Activated CD4-positive, alpha-beta T cell treated with anti-CD3 and anti-CD28 coated beads, Interleukin-2, amount 50 U/mL, for 1 hour (primary cell): Measurements from ENCODE around the gene HIP1.
"Not testable (repeated sequence)": the region's sequence is repeated elsewhere in the genome, so short reads cannot be mapped to it uniquely, and the experiment has no call there.

Experiments
- DNase-seq: peaks from one replicate; pipeline ENCODE4 v3.0.0-alpha.2; 2020

The HIP1 gene

GRCh38 chr7:75639071-75639885, 99.5 kb downstream of the HIP1 start:
- DNase-seq = peak; percentile 19

GRCh38 chr7:75638594-75639070, 100.1 kb downstream of the HIP1 start:
- DNase-seq = no peak

GRCh38 chr7:75637854-75638593, 100.7 kb downstream of the HIP1 start:
- no peak for DNase-seq

- DNase-seq = no peak
These were observed 103.7 kb downstream of the HIP1 start for GRCh38 chr7:75635036-75635435.

GRCh38 chr7:75632587-75632986, 106.2 kb downstream of the HIP1 start:
- not testable (repeated sequence) for DNase-seq

- no peak for DNase-seq
These were observed 107.0 kb downstream of the HIP1 start for GRCh38 chr7:75631711-75632110.

- no peak for DNase-seq
These were observed 108.2 kb downstream of the HIP1 start for GRCh38 chr7:75630549-75630948.

GRCh38 chr7:75629044-75629443, 109.7 kb downstream of the HIP1 start:
- no peak for DNase-seq

GRCh38 chr7:75628055-75628454, 110.7 kb downstream of the HIP1 start:
- DNase-seq = no peak

- no peak for DNase-seq
These were observed 111.8 kb downstream of the HIP1 start for GRCh38 chr7:75626954-75627353.

GRCh38 chr7:75625868-75626267, 112.9 kb downstream of the HIP1 start:
- DNase-seq = no peak

- DNase-seq = no peak
These were observed 114.5 kb downstream of the HIP1 start for GRCh38 chr7:75624134-75624832.

GRCh38 chr7:75623390-75624133, 115.2 kb downstream of the HIP1 start:
- no peak for DNase-seq

GRCh38 chr7:75621124-75621523, 117.6 kb downstream of the HIP1 start:
- DNase-seq = no peak

- no peak for DNase-seq
These were observed 119.1 kb downstream of the HIP1 start for GRCh38 chr7:75619636-75620035.

- peak; percentile 14 for DNase-seq
These were observed 121.0 kb downstream of the HIP1 start for GRCh38 chr7:75617634-75618234.

- no peak for DNase-seq
These were observed 122.1 kb downstream of the HIP1 start for GRCh38 chr7:75616421-75617167.

- no peak for DNase-seq
These were observed 124.3 kb downstream of the HIP1 start for GRCh38 chr7:75614401-75614800.

- DNase-seq = no peak
These were observed 125.4 kb downstream of the HIP1 start for GRCh38 chr7:75613351-75613750.

- DNase-seq = no peak
These were observed 127.1 kb downstream of the HIP1 start for GRCh38 chr7:75611557-75612178.

GRCh38 chr7:75609416-75609815, 129.3 kb downstream of the HIP1 start:
- DNase-seq = not testable (repeated sequence)
